ENCODE measurements around the gene CHI3L2.

Gene CHI3L2

GRCh38 chr1:111222308-111223125 is 5.0 kb upstream of the CHI3L2 start:
- Histone ChIP-seq H3K36me3 (replicated peaks in 1 of 2; ENCODE audit: control insufficient read depth in 2 of 2, insufficient read depth in 2 of 2, low read length in 2 of 2) (no peaks in the 10 kb centered on the region), H4K8ac (ENCODE audit: low read depth, low read length) (no peak overlapping the region), H4K91ac (ENCODE audit: low read depth, low read length, poor library complexity) (no peak overlapping the region), H2BK5ac (ENCODE audit: low read length) (no peak overlapping the region), H3K79me1 (ENCODE audit: low read depth, low read length) (no peaks in the 10 kb centered on the region), H3K4ac (ENCODE audit: low read length) (no peak overlapping the region), H3K4me1 (ENCODE audit: control insufficient read depth in 2 of 2, insufficient read depth in 1 of 2, low read depth in 1 of 2, low read length in 2 of 2) (peaks cover 15 to 16% of the 10 kb centered on the region in 2 donors), H3K4me3 (ENCODE audit: low read length in 2 of 2) (no peak overlapping the region), H2BK120ac (ENCODE audit: low read depth, low read length) (no peak overlapping the region), H3K23ac (ENCODE audit: low read depth, low read length, poor library complexity) (no peak overlapping the region), H3K9me3 (replicated peaks in 1 of 2; ENCODE audit: control insufficient read depth in 2 of 2, insufficient read depth in 1 of 2, low read depth in 1 of 2, low read length in 2 of 2) (no peaks in the 10 kb centered on the region), H2AFZ (ENCODE audit: low read length) (no peak overlapping the region), H3K27ac (replicated peaks; ENCODE audit: low read length) (no peak overlapping the region), H3K14ac (ENCODE audit: low read length) (no peak overlapping the region), H3K27me3 (ENCODE audit: control insufficient read depth in 3 of 3, insufficient read depth in 3 of 3, low read depth in 1 of 3, low read length in 3 of 3) (no peaks in the 10 kb centered on the region), H3K9ac (ENCODE audit: low read depth, low read length, poor library complexity) (no peak overlapping the region), H3K18ac (ENCODE audit: low read length) (no peak overlapping the region), H3K4me2 (ENCODE audit: insufficient read depth, low read length, poor library complexity, severe bottlenecking) (no peak overlapping the region), H2AK5ac (ENCODE audit: low read depth, low read length) (no peak overlapping the region), H2BK12ac (ENCODE audit: low read length) (no peak overlapping the region), H2BK15ac (ENCODE audit: low read length) (no peak overlapping the region)
- no CpG with 5 or more reads among the region's 10 CpGs for WGBS, 2 donors (ENCODE audit: extremely low coverage in 2 of 2, insufficient read length in 2 of 2, insufficient replicate concordance in 1 of 2)
- DNase-seq (ENCODE audit: low spot score): peak; percentile 71

GRCh38 chr1:111223126-111223685 is 4.3 kb upstream of the CHI3L2 start:
- no peak overlapping the region for H3K4me3 ChIP-seq (ENCODE audit: low read length in 2 of 2)
- no peak overlapping the region for H3K18ac ChIP-seq (ENCODE audit: low read length)
- H3K4ac ChIP-seq (ENCODE audit: low read length): no peak overlapping the region
- H2BK15ac ChIP-seq (ENCODE audit: low read length): no peak overlapping the region
- no peaks in the 10 kb centered on the region for H3K9me3 ChIP-seq (replicated peaks in 1 of 2; ENCODE audit: control insufficient read depth in 2 of 2, insufficient read depth in 1 of 2, low read depth in 1 of 2, low read length in 2 of 2)
- H3K4me2 ChIP-seq (ENCODE audit: insufficient read depth, low read length, poor library complexity, severe bottlenecking): no peak overlapping the region
- no peaks in the 10 kb centered on the region for H3K27me3 ChIP-seq (ENCODE audit: control insufficient read depth in 3 of 3, insufficient read depth in 3 of 3, low read depth in 1 of 3, low read length in 3 of 3)
- no peak overlapping the region for H2AFZ ChIP-seq (ENCODE audit: low read length)
- no peak overlapping the region for H4K91ac ChIP-seq (ENCODE audit: low read depth, low read length, poor library complexity)
- H3K23ac ChIP-seq (ENCODE audit: low read depth, low read length, poor library complexity): no peak overlapping the region
- no peak overlapping the region for H2BK12ac ChIP-seq (ENCODE audit: low read length)
- H3K4me1 ChIP-seq (ENCODE audit: control insufficient read depth in 2 of 2, insufficient read depth in 1 of 2, low read depth in 1 of 2, low read length in 2 of 2): peaks cover 15 to 16% of the 10 kb centered on the region in 2 donors
- no peak overlapping the region for H2AK5ac ChIP-seq (ENCODE audit: low read depth, low read length)
- H2BK120ac ChIP-seq (ENCODE audit: low read depth, low read length): no peak overlapping the region
- H3K14ac ChIP-seq (ENCODE audit: low read length): no peak overlapping the region
- no peaks in the 10 kb centered on the region for H3K79me1 ChIP-seq (ENCODE audit: low read depth, low read length)
- H2BK5ac ChIP-seq (ENCODE audit: low read length): no peak overlapping the region
- no peak overlapping the region for H3K9ac ChIP-seq (ENCODE audit: low read depth, low read length, poor library complexity)
- no peaks in the 10 kb centered on the region for H3K36me3 ChIP-seq (replicated peaks in 1 of 2; ENCODE audit: control insufficient read depth in 2 of 2, insufficient read depth in 2 of 2, low read length in 2 of 2)
- no peak for DNase-seq (ENCODE audit: low spot score)
- no peak overlapping the region for H3K27ac ChIP-seq (replicated peaks; ENCODE audit: low read length)
- H4K8ac ChIP-seq (ENCODE audit: low read depth, low read length): no peak overlapping the region
- no CpG with 5 or more reads among the region's 6 CpGs for WGBS, 2 donors (ENCODE audit: extremely low coverage in 2 of 2, insufficient read length in 2 of 2, insufficient replicate concordance in 1 of 2)

- no peak overlapping the region for H3K4me2 ChIP-seq (ENCODE audit: insufficient read depth, low read length, poor library complexity, severe bottlenecking)
- H3K9me3 ChIP-seq (replicated peaks in 1 of 2; ENCODE audit: control insufficient read depth in 2 of 2, insufficient read depth in 1 of 2, low read depth in 1 of 2, low read length in 2 of 2): no peaks in the 10 kb centered on the region
- H3K18ac ChIP-seq (ENCODE audit: low read length): no peak overlapping the region
These were observed 2.4 kb upstream of the CHI3L2 start for GRCh38 chr1:111225091-111225490.

DNA sequence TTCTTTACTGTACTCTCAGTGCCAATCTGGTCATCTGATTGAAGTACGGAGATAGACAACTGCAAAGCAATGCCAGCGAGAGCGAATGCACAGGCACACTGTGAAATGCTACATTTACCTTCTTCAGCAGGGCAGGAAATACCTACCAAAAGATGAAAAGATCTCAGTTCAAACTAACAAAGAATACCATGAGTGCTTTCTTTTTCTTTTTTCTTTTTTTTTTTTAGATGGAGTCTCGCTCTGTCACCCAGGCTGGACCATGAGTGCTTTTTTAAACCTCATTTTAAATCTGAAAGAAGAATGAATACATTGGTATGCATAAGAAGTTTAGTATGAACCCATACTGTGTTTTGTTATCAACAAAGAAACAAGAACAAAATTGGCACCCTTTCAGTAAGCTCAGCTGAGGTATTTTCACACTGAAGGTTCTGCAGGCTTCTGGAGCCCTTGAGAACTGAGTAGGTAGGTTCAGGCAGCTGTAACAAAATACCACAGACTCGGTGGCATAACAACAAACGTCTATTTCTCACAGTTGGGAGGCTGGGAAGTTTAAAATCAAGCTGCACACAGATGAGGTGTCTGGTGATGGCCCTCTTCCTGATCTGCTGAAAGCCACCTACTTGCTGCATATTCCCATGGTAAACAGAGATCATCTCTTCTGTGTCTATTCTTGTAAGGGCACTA is 1.7 kb upstream of the CHI3L2 start:
- whole genome bisulfite sequencing, 2 donors (ENCODE audit: extremely low coverage in 2 of 2, insufficient read length in 2 of 2, insufficient replicate concordance in 1 of 2): no CpG with 5 or more reads among the region's 6 CpGs

More at GRCh38 chr1:111225091-111225490, 2.4 kb upstream of the CHI3L2 start:
- no peak overlapping the region for H2AK5ac ChIP-seq (ENCODE audit: low read depth, low read length)
- no peak overlapping the region for H2AFZ ChIP-seq (ENCODE audit: low read length)
- H3K79me1 ChIP-seq (ENCODE audit: low read depth, low read length): no peaks in the 10 kb centered on the region
- H2BK12ac ChIP-seq (ENCODE audit: low read length): no peak overlapping the region
- no peak overlapping the region for H3K4ac ChIP-seq (ENCODE audit: low read length)
- no peak overlapping the region for H3K4me3 ChIP-seq (ENCODE audit: low read length in 2 of 2)
- H2BK5ac ChIP-seq (ENCODE audit: low read length): no peak overlapping the region
- no peak overlapping the region for H3K9ac ChIP-seq (ENCODE audit: low read depth, low read length, poor library complexity)
- H3K36me3 ChIP-seq (replicated peaks in 1 of 2; ENCODE audit: control insufficient read depth in 2 of 2, insufficient read depth in 2 of 2, low read length in 2 of 2): no peaks in the 10 kb centered on the region
- H3K27me3 ChIP-seq (ENCODE audit: control insufficient read depth in 3 of 3, insufficient read depth in 3 of 3, low read depth in 1 of 3, low read length in 3 of 3): no peaks in the 10 kb centered on the region
- H4K91ac ChIP-seq (ENCODE audit: low read depth, low read length, poor library complexity): no peak overlapping the region
- DNase-seq (ENCODE audit: low spot score): no peak
- no peak overlapping the region for H4K8ac ChIP-seq (ENCODE audit: low read depth, low read length)
- no peak overlapping the region for H2BK15ac ChIP-seq (ENCODE audit: low read length)
- no peak overlapping the region for H3K27ac ChIP-seq (replicated peaks; ENCODE audit: low read length)
- H3K14ac ChIP-seq (ENCODE audit: low read length): no peak overlapping the region
- H3K23ac ChIP-seq (ENCODE audit: low read depth, low read length, poor library complexity): no peak overlapping the region
- H3K4me1 ChIP-seq (ENCODE audit: control insufficient read depth in 2 of 2, insufficient read depth in 1 of 2, low read depth in 1 of 2, low read length in 2 of 2): peaks cover 5 to 8% of the 10 kb centered on the region in 2 donors
- no peak overlapping the region for H2BK120ac ChIP-seq (ENCODE audit: low read depth, low read length)

More for the DNA sequence above, 1.7 kb upstream of the CHI3L2 start:
- no peak for DNase-seq (ENCODE audit: low spot score)
- Histone ChIP-seq H3K9ac (ENCODE audit: low read depth, low read length, poor library complexity) (no peak overlapping the region), H3K4me1 (ENCODE audit: control insufficient read depth in 2 of 2, insufficient read depth in 1 of 2, low read depth in 1 of 2, low read length in 2 of 2) (peaks cover 3 to 4% of the 10 kb centered on the region in 2 donors), H3K4me2 (ENCODE audit: insufficient read depth, low read length, poor library complexity, severe bottlenecking) (no peak overlapping the region), H3K4me3 (ENCODE audit: low read length in 2 of 2) (no peak overlapping the region), H3K27me3 (ENCODE audit: control insufficient read depth in 3 of 3, insufficient read depth in 3 of 3, low read depth in 1 of 3, low read length in 3 of 3) (no peaks in the 10 kb centered on the region), H2BK5ac (ENCODE audit: low read length) (no peak overlapping the region), H2AK5ac (ENCODE audit: low read depth, low read length) (no peak overlapping the region), H4K91ac (ENCODE audit: low read depth, low read length, poor library complexity) (no peak overlapping the region), H2BK15ac (ENCODE audit: low read length) (no peak overlapping the region), H2AFZ (ENCODE audit: low read length) (no peak overlapping the region), H2BK12ac (ENCODE audit: low read length) (no peak overlapping the region), H3K27ac (replicated peaks; ENCODE audit: low read length) (no peak overlapping the region), H3K14ac (ENCODE audit: low read length) (no peak overlapping the region), H3K79me1 (ENCODE audit: low read depth, low read length) (no peaks in the 10 kb centered on the region), H3K36me3 (replicated peaks in 1 of 2; ENCODE audit: control insufficient read depth in 2 of 2, insufficient read depth in 2 of 2, low read length in 2 of 2) (no peaks in the 10 kb centered on the region), H3K9me3 (replicated peaks in 1 of 2; ENCODE audit: control insufficient read depth in 2 of 2, insufficient read depth in 1 of 2, low read depth in 1 of 2, low read length in 2 of 2) (no peaks in the 10 kb centered on the region), H4K8ac (ENCODE audit: low read depth, low read length) (no peak overlapping the region), H3K18ac (ENCODE audit: low read length) (no peak overlapping the region), H3K23ac (ENCODE audit: low read depth, low read length, poor library complexity) (no peak overlapping the region), H3K4ac (ENCODE audit: low read length) (no peak overlapping the region), H2BK120ac (ENCODE audit: low read depth, low read length) (no peak overlapping the region)

Data from neuronal stem cell (in vitro differentiated cells).